HG03139 (cell line): Measurements from ENCODE around the gene IRAK2.
"Not testable (repeated sequence)": the region's sequence is repeated elsewhere in the genome, so short reads cannot be mapped to it uniquely, and the experiment has no call there.

Source experiments
- ATAC-seq: cut with Tn5 transposase; IDR thresholded peaks from one replicate; pipeline ENCODE4 v1.9.1; 2021; ENCODE audit not compliant: unreplicated experiment

Gene IRAK2

GRCh38 chr3:10248984-10249748 is 84.4 kb downstream of the IRAK2 start:
- ATAC-seq, result no peak

GRCh38 chr3:10249833-10250232 is 85.1 kb downstream of the IRAK2 start:
- no peak for ATAC-seq

GRCh38 chr3:10251006-10251405 is 86.3 kb downstream of the IRAK2 start:
- no peak for ATAC-seq

GRCh38 chr3:10253731-10254130 is 89.0 kb downstream of the IRAK2 start:
- no peak for ATAC-seq

- ATAC-seq, result no peak
Measured at GRCh38 chr3:10255835-10256234, 91.1 kb downstream of the IRAK2 start.

GRCh38 chr3:10259036-10259435 is 94.3 kb downstream of the IRAK2 start:
- ATAC-seq, result no peak

GRCh38 chr3:10259798-10260197 is 95.1 kb downstream of the IRAK2 start:
- ATAC-seq, result no peak

- ATAC-seq, result no peak
Measured at GRCh38 chr3:10260211-10260701, 95.5 kb downstream of the IRAK2 start.

GRCh38 chr3:10262027-10262426 is 97.3 kb downstream of the IRAK2 start:
- no peak for ATAC-seq

GRCh38 chr3:10263646-10264363 is 99.1 kb downstream of the IRAK2 start:
- no peak for ATAC-seq

- no peak for ATAC-seq
Measured at GRCh38 chr3:10265833-10266232, 101.1 kb downstream of the IRAK2 start.

GRCh38 chr3:10266936-10267335 is 102.2 kb downstream of the IRAK2 start:
- not testable (repeated sequence) for ATAC-seq

GRCh38 chr3:10268116-10268515 is 103.4 kb downstream of the IRAK2 start:
- ATAC-seq, result no peak

GRCh38 chr3:10268930-10269329 is 104.2 kb downstream of the IRAK2 start:
- no peak for ATAC-seq

- ATAC-seq, result no peak
Measured at GRCh38 chr3:10269443-10269842, 104.7 kb downstream of the IRAK2 start.

GRCh38 chr3:10272476-10272875 is 107.8 kb downstream of the IRAK2 start:
- ATAC-seq, result not testable (repeated sequence)

GRCh38 chr3:10272977-10273376 is 108.3 kb downstream of the IRAK2 start:
- no peak for ATAC-seq

- no peak for ATAC-seq
Measured at GRCh38 chr3:10273702-10274305, 109.1 kb downstream of the IRAK2 start.

GRCh38 chr3:10274601-10275000 is 109.9 kb downstream of the IRAK2 start:
- ATAC-seq, result no peak

- no peak for ATAC-seq
Measured at GRCh38 chr3:10277115-10277625, 112.5 kb downstream of the IRAK2 start.

- ATAC-seq, result no peak
Measured at GRCh38 chr3:10278501-10278900, 113.8 kb downstream of the IRAK2 start.
